C4-2B (cell line): ENCODE results near the gene S100B.

Experiments used
- ZFX ChIP-seq: fragments of 450-650 bp; IDR thresholded peaks from 2 replicates; pipeline ENCODE4 v1.6.1; 2017
- TF ChIP-seq, protein P1 (sequence below): fragments of 450-650 bp; conservative IDR thresholded peaks from 2 replicates; pipeline ENCODE4 v1.5.1; 2017; ENCODE audit warnings: mild to moderate bottlenecking

DNA sequence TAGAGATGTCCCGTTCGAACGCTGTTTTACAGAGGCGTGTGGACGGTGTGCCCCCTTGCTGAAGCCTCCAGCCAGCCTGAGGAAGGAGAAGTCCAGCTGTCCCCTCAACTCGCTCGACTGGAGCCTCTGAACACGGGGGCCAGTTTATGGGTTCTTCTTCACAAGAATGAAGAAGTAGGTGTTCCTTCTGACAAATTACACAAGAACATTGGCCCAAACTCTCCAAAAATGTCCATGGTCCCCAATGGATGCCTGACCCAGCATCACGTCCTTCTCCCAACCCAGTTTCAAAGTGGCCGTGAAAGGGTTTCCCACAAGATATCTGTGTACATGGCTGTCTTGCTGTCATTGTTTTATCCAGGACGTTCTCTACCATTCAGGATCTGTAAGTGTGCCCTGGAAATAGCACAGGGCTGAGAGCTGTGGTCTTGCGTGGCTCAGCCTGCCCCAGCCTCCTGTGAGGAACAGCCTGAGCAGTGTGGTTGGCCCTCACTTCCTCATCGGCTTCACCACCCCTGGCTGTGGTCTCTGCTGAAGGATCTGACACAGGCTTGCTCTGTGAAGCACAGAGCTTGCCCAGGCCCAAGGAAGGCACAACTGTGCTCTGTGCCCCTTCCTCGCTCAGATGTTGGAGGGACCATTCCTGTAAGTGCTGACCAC is 1.0 kb upstream of the S100B start:
- no peak for TF ChIP-seq ZFX
- TF ChIP-seq, protein P1, sequence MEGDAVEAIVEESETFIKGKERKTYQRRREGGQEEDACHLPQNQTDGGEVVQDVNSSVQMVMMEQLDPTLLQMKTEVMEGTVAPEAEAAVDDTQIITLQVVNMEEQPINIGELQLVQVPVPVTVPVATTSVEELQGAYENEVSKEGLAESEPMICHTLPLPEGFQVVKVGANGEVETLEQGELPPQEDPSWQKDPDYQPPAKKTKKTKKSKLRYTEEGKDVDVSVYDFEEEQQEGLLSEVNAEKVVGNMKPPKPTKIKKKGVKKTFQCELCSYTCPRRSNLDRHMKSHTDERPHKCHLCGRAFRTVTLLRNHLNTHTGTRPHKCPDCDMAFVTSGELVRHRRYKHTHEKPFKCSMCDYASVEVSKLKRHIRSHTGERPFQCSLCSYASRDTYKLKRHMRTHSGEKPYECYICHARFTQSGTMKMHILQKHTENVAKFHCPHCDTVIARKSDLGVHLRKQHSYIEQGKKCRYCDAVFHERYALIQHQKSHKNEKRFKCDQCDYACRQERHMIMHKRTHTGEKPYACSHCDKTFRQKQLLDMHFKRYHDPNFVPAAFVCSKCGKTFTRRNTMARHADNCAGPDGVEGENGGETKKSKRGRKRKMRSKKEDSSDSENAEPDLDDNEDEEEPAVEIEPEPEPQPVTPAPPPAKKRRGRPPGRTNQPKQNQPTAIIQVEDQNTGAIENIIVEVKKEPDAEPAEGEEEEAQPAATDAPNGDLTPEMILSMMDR = no peak
